PC-3 (cell line): ENCODE results near the gene CTSW. TPM values are rescaled to one million over a fixed set of nuclear protein-coding genes. Genes with fewer than 3 reads are reported as not detected.
A peak's percentile ranks its signal among the peaks of the same experiment; 100 is the strongest.

ENCODE experiments used
- ATAC-seq: fragments of 200-7000 bp; cut with Tn5 transposase; 2 replicates; pipeline ENCODE4 v1.9.1; 2020; ENCODE audit warnings: mild to moderate bottlenecking, moderate library complexity
- BruUV-seq: library from RNA; stranded (reverse); fragments of 400-500 nt; replicated peaks from 2 replicates; lab custom pipeline; 2021; lab: Mats Ljungman, UMichigan
- CTCF ChIA-PET: fragments of 300-600 bp; sonication (Branson Sonifier 250); formaldehyde crosslinking; loops from one replicate; lab custom pipeline; 2022; ENCODE audit warnings: antibody characterized with exemption; lab: Charles Lee
- POLR2A ChIA-PET: fragments of 300-600 bp; sonication (Branson Sonifier 250); formaldehyde crosslinking; loops from one replicate; lab custom pipeline; 2022; ENCODE audit warnings: antibody characterized with exemption; ENCODE audit not compliant: unreplicated experiment; lab: Charles Lee
- DNase-seq: peaks from one replicate; pipeline ENCODE4 v3.0.0-alpha.2; 2015
- H2AFZ ChIP-seq: fragments of 300-600 bp; sonication (generic); 2 replicates; pipeline ENCODE4 v1.6.0; 2016; ENCODE audit warnings: antibody characterized with exemption, low read length
- H3F3A ChIP-seq: fragments of 300-600 bp; sonication (generic); one replicate; pipeline ENCODE4 v1.6.0; 2017; ENCODE audit warnings: antibody characterized with exemption, low read length, control low read depth, mild to moderate bottlenecking; ENCODE audit not compliant: unreplicated experiment
- H3K27ac ChIP-seq: fragments of 300-600 bp; sonication (generic); 2 replicates; pipeline ENCODE4 v1.5.1; 2016; ENCODE audit warnings: mild to moderate bottlenecking, low read length
- H3K27me3 ChIP-seq: fragments of 300-600 bp; sonication (generic); 2 replicates; pipeline ENCODE4 v1.6.1; 2016; ENCODE audit warnings: low read length, mixed read lengths
- H3K36me3 ChIP-seq: fragments of 300-600 bp; sonication (generic); 2 replicates; pipeline ENCODE4 v1.6.1; 2016; ENCODE audit warnings: low read depth, mixed run types, low read length, mixed read lengths
- H3K4me1 ChIP-seq: fragments of 300-600 bp; sonication (generic); 2 replicates; pipeline ENCODE4 v1.5.1; 2016; ENCODE audit warnings: low read length; ENCODE audit not compliant: insufficient read depth
- H3K4me2 ChIP-seq: fragments of 300-600 bp; sonication (generic); 2 replicates; pipeline ENCODE4 v1.6.0; 2016; ENCODE audit warnings: low read length
- H3K4me3 ChIP-seq: fragments of 300-600 bp; sonication (generic); 2 replicates; pipeline ENCODE4 v1.5.1; 2016; ENCODE audit warnings: mild to moderate bottlenecking, low read length, mixed read lengths
- H3K79me2 ChIP-seq: fragments of 300-600 bp; sonication (generic); 2 replicates; pipeline ENCODE4 v1.6.1; 2017; ENCODE audit warnings: low read length, mixed read lengths
- H3K9ac ChIP-seq: fragments of 300-600 bp; sonication (generic); 2 replicates; pipeline ENCODE4 v1.6.0; 2016; ENCODE audit warnings: mild to moderate bottlenecking, low read length
- H3K9me2 ChIP-seq: fragments of 300-600 bp; sonication (generic); replicated peaks from 2 replicates; pipeline ENCODE4 v1.6.1; 2016; ENCODE audit warnings: mixed run types, low read length, mixed read lengths
- H3K9me3 ChIP-seq: fragments of 300-600 bp; sonication (generic); 2 replicates; pipeline ENCODE4 v1.6.1; 2016; ENCODE audit warnings: low read length, mixed read lengths
- H4K20me1 ChIP-seq: fragments of 300-600 bp; sonication (generic); 2 replicates; pipeline ENCODE4 v1.6.1; 2016; ENCODE audit warnings: low read length, mixed read lengths
- CTCF ChIP-seq: fragments of 300-600 bp; sonication (generic); conservative IDR thresholded peaks from 2 replicates; pipeline ENCODE4 v1.5.1; 2017; ENCODE audit warnings: antibody characterized with exemption, low read depth, mild to moderate bottlenecking, low read length
- EZH2 ChIP-seq: fragments of 300-600 bp; sonication (generic); IDR thresholded peaks from one replicate; pipeline ENCODE4 v1.6.1; 2017; ENCODE audit warnings: antibody characterized with exemption, mild to moderate bottlenecking, low read length; ENCODE audit not compliant: unreplicated experiment
- EZH2phosphoT487 ChIP-seq: fragments of 300-600 bp; sonication (generic); IDR thresholded peaks from 2 replicates; pipeline ENCODE4 v1.6.1; 2018; ENCODE audit warnings: mild to moderate bottlenecking, antibody characterized with exemption, low read length, borderline replicate concordance
- intact Hi-C: fragments of 100-400 bp; cut with micrococcal nuclease; formaldehyde crosslinking; loops from 2 replicates; pipeline ENCODE4 v1.9.0; 2023
- total RNA-seq: library from RNA; depleted of rRNA; stranded (reverse); fragments of >200 nt; gene quantifications from 2 replicates; pipeline ENCODE4 v1.2.3, GENCODE V29; 2014

Gene CTSW
- total RNA-seq, 1 experiment from 2014 or later: 0.11 TPM

- TF ChIP-seq EZH2: no peak
- no peak for TF ChIP-seq CTCF
- TF ChIP-seq EZH2phosphoT487: no peak
- DNase-seq (no peak), ATAC-seq (peak; percentile 12; the same call in 1 of the 2 replicates)
- Histone ChIP-seq H3K79me2 (no peaks in the 10 kb centered on the region), H3K4me3 (peak overlapping the region; percentile 43; the same call in 1 of the 2 replicates), H3K27me3 (peaks cover 20% of the 10 kb centered on the region; the same call in 1 of the 2 replicates), H2AFZ (peak overlapping the region; percentile 63; the same call in 1 of the 2 replicates), H3K27ac (no peak overlapping the region), H3K9me2 (no peaks in the 10 kb centered on the region), H3K9me3 (no peaks in the 10 kb centered on the region), H3K4me1 (no peaks in the 10 kb centered on the region), H3F3A (no peaks in the 10 kb centered on the region), H3K9ac (no peak overlapping the region), H4K20me1 (no peaks in the 10 kb centered on the region), H3K36me3 (no peaks in the 10 kb centered on the region), H3K4me2 (peak overlapping the region; percentile 63)
- intact Hi-C loops: no loop called here
- BruUV-seq: no TSS peak
- ChIA-PET POLR2A (no interaction called here), CTCF (no interaction called here)
Measured at GRCh38 chr11:65834202-65834601, 45.4 kb upstream of the CTSW start.

- DNase-seq (no peak), ATAC-seq (0 out of 2 replicates have a peak, but pooled peaks have one; percentile 20)
- Histone ChIP-seq H3K79me2 (no peaks in the 10 kb centered on the region), H2AFZ (no peak overlapping the region), H3K9me2 (no peaks in the 10 kb centered on the region), H4K20me1 (no peaks in the 10 kb centered on the region), H3K36me3 (no peaks in the 10 kb centered on the region), H3K9ac (no peak overlapping the region), H3K4me3 (no peak overlapping the region), H3K27me3 (no peaks in the 10 kb centered on the region), H3F3A (no peaks in the 10 kb centered on the region), H3K4me2 (no peak overlapping the region), H3K9me3 (no peaks in the 10 kb centered on the region), H3K4me1 (no peaks in the 10 kb centered on the region), H3K27ac (no peak overlapping the region)
- ChIA-PET CTCF (interaction anchor here (0.7 kb wide), 1 partner anchor 29 kb away, joined by 6 read pairs; no protein-coding TSS in a partner anchor), POLR2A (interaction anchor here (0.6 kb wide), 1 partner anchor 1968 kb away, joined by 3 read pairs; no protein-coding TSS in a partner anchor)
- TF ChIP-seq CTCF: no peak
- TF ChIP-seq EZH2: no peak
- TF ChIP-seq EZH2phosphoT487: no peak
- intact Hi-C loops: no loop called here
- no TSS peak for BruUV-seq
Measured at GRCh38 chr11:65842144-65842543, 37.5 kb upstream of the CTSW start.

GRCh38 chr11:65843811-65844210 is 35.8 kb upstream of the CTSW start:
- no peaks in the 10 kb centered on the region for H4K20me1 ChIP-seq
- no peaks in the 10 kb centered on the region for H3K27me3 ChIP-seq
- H3K9me3 ChIP-seq: no peaks in the 10 kb centered on the region
- no peak overlapping the region for H3K4me3 ChIP-seq
- no peaks in the 10 kb centered on the region for H3K36me3 ChIP-seq
- intact Hi-C loops: no loop called here
- H3K9me2 ChIP-seq: no peaks in the 10 kb centered on the region
- POLR2A ChIA-PET: no interaction called here
- CTCF ChIA-PET: no interaction called here
- no peak overlapping the region for H2AFZ ChIP-seq
- DNase-seq (no peak), ATAC-seq (no peak)
- BruUV-seq: no TSS peak
- H3K4me1 ChIP-seq: no peaks in the 10 kb centered on the region
- TF ChIP-seq EZH2phosphoT487 (no peak), EZH2 (no peak), CTCF (no peak)
- H3K79me2 ChIP-seq: no peaks in the 10 kb centered on the region
- no peaks in the 10 kb centered on the region for H3F3A ChIP-seq
- no peak overlapping the region for H3K27ac ChIP-seq
- no peak overlapping the region for H3K9ac ChIP-seq
- H3K4me2 ChIP-seq: no peak overlapping the region
